Spinal cord (tissue), 10 donors: ENCODE measurements around the gene OR2S2. TPM values are rescaled to one million over a fixed set of nuclear protein-coding genes. Genes with fewer than 3 reads are reported as not detected.
"Not testable (repeated sequence)": the region's sequence is repeated elsewhere in the genome, so short reads cannot be mapped to it uniquely, and the experiment has no call there.

Experiments
- DNase-seq, 6 donors: peaks; one replicate each; pipeline versions ENCODE4 v3.0.0 to v3.0.0-alpha.2; 2013 to 2015; ENCODE audit warnings: low spot score in 6 of 6, low read depth in 4 of 6
- H3K27ac ChIP-seq: one replicate; pipeline ENCODE4 v1.5.1; 2013; ENCODE audit warnings: low read depth, low read length, control low read depth
- H3K27me3 ChIP-seq: one replicate; pipeline ENCODE4 v1.6.1; 2013; ENCODE audit warnings: low read length; ENCODE audit not compliant: control insufficient read depth, insufficient read depth
- H3K36me3 ChIP-seq: one replicate; pipeline ENCODE4 v1.6.1; 2013; ENCODE audit warnings: low read length; ENCODE audit not compliant: control insufficient read depth, insufficient read depth
- H3K4me1 ChIP-seq: one replicate; pipeline ENCODE4 v1.6.1; 2013; ENCODE audit warnings: low read length; ENCODE audit not compliant: control insufficient read depth, insufficient read depth
- H3K4me3 ChIP-seq: one replicate; pipeline ENCODE4 v1.5.1; 2013; ENCODE audit warnings: low read depth, low read length, control low read depth
- H3K9me3 ChIP-seq: one replicate; pipeline ENCODE4 v1.6.1; 2013; ENCODE audit warnings: low read length; ENCODE audit not compliant: control insufficient read depth, insufficient read depth
- WGBS: methylation state at CpG from one replicate; pipeline ENCODE4 v1.1.5; 2013; ENCODE audit warnings: missing lambda C conversion rate; ENCODE audit not compliant: insufficient coverage; 5-methylcytosine and 5-hydroxymethylcytosine counted together
- long read RNA-seq, 4 donors: transcript quantifications; one replicate each; lab custom pipeline, GENCODE V29; 2026
- polyA plus RNA-seq, 2 donors: library from polyadenylated mRNA; unstranded; fragments of 120-200 nt; gene quantifications; one replicate each; pipeline ENCODE4 v1.2.1, GENCODE V29; 2013; ENCODE audit not compliant: insufficient read length in 2 of 2
- total RNA-seq, 2 donors: library from RNA; depleted of rRNA in 1 of 2; stranded (reverse); fragments of 120-200 nt in 1 of 2; fragments of >200 nt in 1 of 2; gene quantifications; one replicate each; pipeline versions ENCODE4 v1.2.3 to v1.2.4, GENCODE V29; 2013 to 2014
- donor health status: healthy.

Gene OR2S2
- total RNA-seq (not detected), polyA plus RNA-seq (not detected)
- long read RNA-seq, donor 1: 0 reads
- long read RNA-seq, donor 2: 0 reads
- long read RNA-seq, donor 3: 0 reads
- long read RNA-seq, donor 4: 0 reads

GRCh38 chr9:35958104-35958837, at the start of gene OR2S2:
Gene OR2S2 (minus strand): TSS chr9:35958154. CDS start chr9:35958098, 56 bp downstream.
- peaks cover 3% of the 10 kb centered on the region for H3K4me1 ChIP-seq
- no peaks in the 10 kb centered on the region for H3K36me3 ChIP-seq
- WGBS: 94% methylated on average over 2 of the region's 5 CpGs
- no peak within 1 kb of the TSS for H3K4me3 ChIP-seq
- DNase-seq: no peak
- H3K27ac ChIP-seq: no peak within 1 kb of the TSS
- peaks cover 4% of the 10 kb centered on the region for H3K27me3 ChIP-seq
- H3K9me3 ChIP-seq: no peaks in the 10 kb centered on the region

- Histone ChIP-seq H3K36me3 (no peaks in the 10 kb centered on the region), H3K4me1 (no peaks in the 10 kb centered on the region), H3K27ac (no peak overlapping the region), H3K9me3 (no peaks in the 10 kb centered on the region), H3K27me3 (peaks cover 13% of the 10 kb centered on the region), H3K4me3 (no peak overlapping the region)
- WGBS: 80% methylated on average over 1 of the region's 1 CpG
- DNase-seq: no peak
Observed at GRCh38 chr9:36007316-36007708, 49.4 kb upstream of the OR2S2 start.

GRCh38 chr9:36006549-36007315, 48.8 kb upstream of the OR2S2 start:
- no peak overlapping the region for H3K27ac ChIP-seq
- DNase-seq: no peak
- WGBS: 80% methylated on average over 1 of the region's 3 CpGs
- peaks cover 17% of the 10 kb centered on the region for H3K27me3 ChIP-seq
- H3K36me3 ChIP-seq: no peaks in the 10 kb centered on the region
- H3K4me1 ChIP-seq: no peaks in the 10 kb centered on the region
- no peak overlapping the region for H3K4me3 ChIP-seq
- H3K9me3 ChIP-seq: no peaks in the 10 kb centered on the region

GRCh38 chr9:36005891-36006290, 47.9 kb upstream of the OR2S2 start:
- no peaks in the 10 kb centered on the region for H3K36me3 ChIP-seq
- WGBS: no CpG with 5 or more reads among the region's 1 CpG
- peaks cover 17% of the 10 kb centered on the region for H3K27me3 ChIP-seq
- H3K4me3 ChIP-seq: no peak overlapping the region
- no peak for DNase-seq
- H3K27ac ChIP-seq: no peak overlapping the region
- no peaks in the 10 kb centered on the region for H3K4me1 ChIP-seq
- H3K9me3 ChIP-seq: no peaks in the 10 kb centered on the region

- no peak overlapping the region for H3K27ac ChIP-seq
- peaks cover 3% of the 10 kb centered on the region for H3K9me3 ChIP-seq
- H3K27me3 ChIP-seq: peaks cover 4% of the 10 kb centered on the region
- H3K4me3 ChIP-seq: no peak overlapping the region
- H3K36me3 ChIP-seq: no peaks in the 10 kb centered on the region
- no CpG with 5 or more reads among the region's 1 CpG for WGBS
- no peaks in the 10 kb centered on the region for H3K4me1 ChIP-seq
- no peak for DNase-seq
Observed at GRCh38 chr9:35998333-35998732, 40.4 kb upstream of the OR2S2 start.

- H3K36me3 ChIP-seq, H3K27ac ChIP-seq: not testable (repeated sequence)
Observed at GRCh38 chr9:35997016-35997415, 39.1 kb upstream of the OR2S2 start.

GRCh38 chr9:35996358-35996970, 38.5 kb upstream of the OR2S2 start:
- Histone ChIP-seq H3K36me3 (no peaks in the 10 kb centered on the region), H3K9me3 (peaks cover 3% of the 10 kb centered on the region), H3K27ac (no peak overlapping the region), H3K27me3 (no peaks in the 10 kb centered on the region), H3K4me3 (no peak overlapping the region), H3K4me1 (no peaks in the 10 kb centered on the region)
- no CpG with 5 or more reads among the region's 1 CpG for WGBS
- DNase-seq: no peak

More at GRCh38 chr9:35997016-35997415, 39.1 kb upstream of the OR2S2 start:
- not testable (repeated sequence) for H3K4me3 ChIP-seq, DNase-seq, H3K9me3 ChIP-seq, H3K4me1 ChIP-seq, H3K27me3 ChIP-seq
- WGBS: 100% methylated on average over 1 of the region's 4 CpGs

- H3K4me1 ChIP-seq: no peaks in the 10 kb centered on the region
Observed at GRCh38 chr9:35994959-35995358, 37.0 kb upstream of the OR2S2 start.

GRCh38 chr9:35993976-35994720, 36.2 kb upstream of the OR2S2 start:
- Histone ChIP-seq H3K4me1 (no peaks in the 10 kb centered on the region), H3K4me3 (no peak overlapping the region), H3K27me3 (no peaks in the 10 kb centered on the region), H3K36me3 (no peaks in the 10 kb centered on the region), H3K9me3 (peaks cover 3% of the 10 kb centered on the region), H3K27ac (no peak overlapping the region)
- DNase-seq: no peak
- 47% methylated on average over 4 of the region's 5 CpGs for WGBS

More at GRCh38 chr9:35994959-35995358, 37.0 kb upstream of the OR2S2 start:
- peaks cover 3% of the 10 kb centered on the region for H3K9me3 ChIP-seq
- no peak for DNase-seq
- no peaks in the 10 kb centered on the region for H3K36me3 ChIP-seq
- no peak overlapping the region for H3K4me3 ChIP-seq
- WGBS: 89% methylated on average over 1 of the region's 2 CpGs
- no peaks in the 10 kb centered on the region for H3K27me3 ChIP-seq
- H3K27ac ChIP-seq: no peak overlapping the region
